ENCODE data around the gene ENTPD8.

Gene ENTPD8

DNA sequence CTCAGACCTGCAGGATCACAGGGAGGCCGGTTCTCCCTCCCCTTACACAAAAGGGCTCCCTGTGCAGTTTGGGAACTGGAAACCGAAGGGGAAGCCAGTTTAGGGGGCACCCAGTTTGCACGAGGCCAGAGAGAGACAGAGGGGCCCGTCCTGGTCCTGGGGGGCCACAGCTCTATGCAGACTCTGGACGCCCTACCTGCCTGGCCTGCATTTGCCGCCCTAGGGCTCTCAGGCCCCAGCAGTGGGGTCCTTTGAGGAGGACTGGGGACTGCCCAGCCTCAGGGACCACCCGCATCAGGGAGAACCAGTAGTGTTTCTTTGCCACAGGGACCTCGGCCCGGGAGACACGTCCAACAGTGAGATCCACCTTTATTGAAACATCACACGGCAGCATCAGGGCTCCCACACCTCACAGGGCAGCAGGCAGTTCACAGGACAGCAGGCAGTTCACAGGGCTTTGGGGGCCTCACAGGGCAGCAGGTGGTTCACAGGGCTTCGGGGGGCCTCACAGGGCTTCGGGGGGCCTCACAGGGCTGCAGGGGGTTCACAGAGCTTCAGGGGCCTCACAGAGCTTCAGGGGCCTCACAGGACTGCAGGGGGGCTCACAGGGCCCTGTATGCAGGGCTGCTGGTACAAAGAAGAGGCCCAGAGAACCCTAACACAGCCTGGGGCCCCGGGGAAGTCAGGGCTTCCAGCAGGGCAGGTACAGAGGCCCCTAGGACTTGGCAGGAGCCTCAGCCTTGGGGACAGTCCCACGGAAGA, 18.6 kb upstream of the ENTPD8 start:
- TF ChIP-seq NFIC (IDR thresholded peaks at IDR 0.05) (no peak), EP300 (IDR thresholded peaks at IDR 0.05; ENCODE audit: borderline replicate concordance) (no peak), TEAD4 (IDR thresholded peaks at IDR 0.05) (no peak), EGR1 (IDR thresholded peaks at IDR 0.05) (no peak), ZBTB7A (IDR thresholded peaks at IDR 0.05; ENCODE audit: low read depth) (no peak), FOXM1 (IDR thresholded peaks at IDR 0.05; ENCODE audit: borderline replicate concordance, low read depth) (no peak), YY1 (IDR thresholded peaks at IDR 0.05; ENCODE audit: low read depth) (no peak), CREB1 (IDR thresholded peaks at IDR 0.05; ENCODE audit: low read depth) (no peak), TAF1 (IDR thresholded peaks at IDR 0.05; ENCODE audit: low read depth) (no peak), CEBPB (IDR thresholded peaks at IDR 0.05) (no peak), RAD21 (IDR thresholded peaks at IDR 0.05; ENCODE audit: low read depth) (no peak), TCF12 (IDR thresholded peaks at IDR 0.05; ENCODE audit: low read depth) (no peak)
- TF ChIP-seq, protein P1, sequence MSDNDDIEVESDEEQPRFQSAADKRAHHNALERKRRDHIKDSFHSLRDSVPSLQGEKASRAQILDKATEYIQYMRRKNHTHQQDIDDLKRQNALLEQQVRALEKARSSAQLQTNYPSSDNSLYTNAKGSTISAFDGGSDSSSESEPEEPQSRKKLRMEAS (IDR thresholded peaks at IDR 0.05) = no peak
- TF ChIP-seq, protein P2, sequence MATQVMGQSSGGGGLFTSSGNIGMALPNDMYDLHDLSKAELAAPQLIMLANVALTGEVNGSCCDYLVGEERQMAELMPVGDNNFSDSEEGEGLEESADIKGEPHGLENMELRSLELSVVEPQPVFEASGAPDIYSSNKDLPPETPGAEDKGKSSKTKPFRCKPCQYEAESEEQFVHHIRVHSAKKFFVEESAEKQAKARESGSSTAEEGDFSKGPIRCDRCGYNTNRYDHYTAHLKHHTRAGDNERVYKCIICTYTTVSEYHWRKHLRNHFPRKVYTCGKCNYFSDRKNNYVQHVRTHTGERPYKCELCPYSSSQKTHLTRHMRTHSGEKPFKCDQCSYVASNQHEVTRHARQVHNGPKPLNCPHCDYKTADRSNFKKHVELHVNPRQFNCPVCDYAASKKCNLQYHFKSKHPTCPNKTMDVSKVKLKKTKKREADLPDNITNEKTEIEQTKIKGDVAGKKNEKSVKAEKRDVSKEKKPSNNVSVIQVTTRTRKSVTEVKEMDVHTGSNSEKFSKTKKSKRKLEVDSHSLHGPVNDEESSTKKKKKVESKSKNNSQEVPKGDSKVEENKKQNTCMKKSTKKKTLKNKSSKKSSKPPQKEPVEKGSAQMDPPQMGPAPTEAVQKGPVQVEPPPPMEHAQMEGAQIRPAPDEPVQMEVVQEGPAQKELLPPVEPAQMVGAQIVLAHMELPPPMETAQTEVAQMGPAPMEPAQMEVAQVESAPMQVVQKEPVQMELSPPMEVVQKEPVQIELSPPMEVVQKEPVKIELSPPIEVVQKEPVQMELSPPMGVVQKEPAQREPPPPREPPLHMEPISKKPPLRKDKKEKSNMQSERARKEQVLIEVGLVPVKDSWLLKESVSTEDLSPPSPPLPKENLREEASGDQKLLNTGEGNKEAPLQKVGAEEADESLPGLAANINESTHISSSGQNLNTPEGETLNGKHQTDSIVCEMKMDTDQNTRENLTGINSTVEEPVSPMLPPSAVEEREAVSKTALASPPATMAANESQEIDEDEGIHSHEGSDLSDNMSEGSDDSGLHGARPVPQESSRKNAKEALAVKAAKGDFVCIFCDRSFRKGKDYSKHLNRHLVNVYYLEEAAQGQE (IDR thresholded peaks at IDR 0.05; ENCODE audit: low read depth) = no peak
- TF ChIP-seq, protein P3, sequence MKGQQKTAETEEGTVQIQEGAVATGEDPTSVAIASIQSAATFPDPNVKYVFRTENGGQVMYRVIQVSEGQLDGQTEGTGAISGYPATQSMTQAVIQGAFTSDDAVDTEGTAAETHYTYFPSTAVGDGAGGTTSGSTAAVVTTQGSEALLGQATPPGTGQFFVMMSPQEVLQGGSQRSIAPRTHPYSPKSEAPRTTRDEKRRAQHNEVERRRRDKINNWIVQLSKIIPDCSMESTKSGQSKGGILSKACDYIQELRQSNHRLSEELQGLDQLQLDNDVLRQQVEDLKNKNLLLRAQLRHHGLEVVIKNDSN (IDR thresholded peaks at IDR 0.05) = no peak

DNA sequence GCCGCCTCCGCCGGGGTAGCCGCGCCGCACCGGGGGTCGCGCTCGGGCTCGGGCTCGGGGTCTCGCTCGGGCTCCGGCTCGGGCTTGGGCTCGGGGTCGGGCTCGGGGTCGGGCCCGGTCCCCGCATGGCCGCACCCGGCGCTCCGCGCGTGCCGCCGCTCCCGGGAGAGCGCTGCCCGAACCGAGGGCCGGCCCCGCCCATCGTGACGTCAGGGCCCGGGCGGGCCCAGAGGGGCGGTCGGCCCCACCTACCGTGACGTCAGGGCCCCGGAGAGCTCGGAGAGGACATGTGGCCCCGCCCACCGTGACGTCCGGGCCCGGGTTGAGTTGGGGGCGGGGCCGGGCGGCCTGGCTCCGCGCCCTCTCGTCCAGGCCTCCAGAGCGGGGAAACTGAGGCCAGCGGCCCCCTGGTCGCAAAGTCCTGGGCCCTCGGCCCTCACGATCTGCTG, 18.0 kb upstream of the ENTPD8 start, which contains the start of gene NSMF:
NSMF (minus strand) TSS at position 183 of the 449 bp plus-strand sequence. CDS start 232 bp downstream, outside the sequence.
- TF ChIP-seq, protein P1 (IDR thresholded peaks at IDR 0.05) = peak; percentile 38; the same call in 1 of the 2 replicates
- peak; percentile 63; the same call in 1 of the 2 replicates for TF ChIP-seq CREB1 (IDR thresholded peaks at IDR 0.05; ENCODE audit: low read depth)
- TF ChIP-seq ZBTB7A (IDR thresholded peaks at IDR 0.05; ENCODE audit: low read depth) = no peak
- TF ChIP-seq TAF1 (IDR thresholded peaks at IDR 0.05; ENCODE audit: low read depth) = peak; percentile 23; the same call in 1 of the 2 replicates
- TF ChIP-seq TCF12 (IDR thresholded peaks at IDR 0.05; ENCODE audit: low read depth) = no peak
- TF ChIP-seq TEAD4 (IDR thresholded peaks at IDR 0.05) = no peak
- no peak for TF ChIP-seq EGR1 (IDR thresholded peaks at IDR 0.05)
- TF ChIP-seq, protein P3 (IDR thresholded peaks at IDR 0.05) = peak; percentile 51
- no peak for TF ChIP-seq EP300 (IDR thresholded peaks at IDR 0.05; ENCODE audit: borderline replicate concordance)
- no peak for TF ChIP-seq RAD21 (IDR thresholded peaks at IDR 0.05; ENCODE audit: low read depth)
- no peak for TF ChIP-seq FOXM1 (IDR thresholded peaks at IDR 0.05; ENCODE audit: borderline replicate concordance, low read depth)
- TF ChIP-seq, protein P2 (IDR thresholded peaks at IDR 0.05; ENCODE audit: low read depth) = no peak
- no peak for TF ChIP-seq YY1 (IDR thresholded peaks at IDR 0.05; ENCODE audit: low read depth)
- peak; percentile 37; the same call in 1 of the 2 replicates for TF ChIP-seq NFIC (IDR thresholded peaks at IDR 0.05)
- TF ChIP-seq CEBPB (IDR thresholded peaks at IDR 0.05) = no peak

DNA sequence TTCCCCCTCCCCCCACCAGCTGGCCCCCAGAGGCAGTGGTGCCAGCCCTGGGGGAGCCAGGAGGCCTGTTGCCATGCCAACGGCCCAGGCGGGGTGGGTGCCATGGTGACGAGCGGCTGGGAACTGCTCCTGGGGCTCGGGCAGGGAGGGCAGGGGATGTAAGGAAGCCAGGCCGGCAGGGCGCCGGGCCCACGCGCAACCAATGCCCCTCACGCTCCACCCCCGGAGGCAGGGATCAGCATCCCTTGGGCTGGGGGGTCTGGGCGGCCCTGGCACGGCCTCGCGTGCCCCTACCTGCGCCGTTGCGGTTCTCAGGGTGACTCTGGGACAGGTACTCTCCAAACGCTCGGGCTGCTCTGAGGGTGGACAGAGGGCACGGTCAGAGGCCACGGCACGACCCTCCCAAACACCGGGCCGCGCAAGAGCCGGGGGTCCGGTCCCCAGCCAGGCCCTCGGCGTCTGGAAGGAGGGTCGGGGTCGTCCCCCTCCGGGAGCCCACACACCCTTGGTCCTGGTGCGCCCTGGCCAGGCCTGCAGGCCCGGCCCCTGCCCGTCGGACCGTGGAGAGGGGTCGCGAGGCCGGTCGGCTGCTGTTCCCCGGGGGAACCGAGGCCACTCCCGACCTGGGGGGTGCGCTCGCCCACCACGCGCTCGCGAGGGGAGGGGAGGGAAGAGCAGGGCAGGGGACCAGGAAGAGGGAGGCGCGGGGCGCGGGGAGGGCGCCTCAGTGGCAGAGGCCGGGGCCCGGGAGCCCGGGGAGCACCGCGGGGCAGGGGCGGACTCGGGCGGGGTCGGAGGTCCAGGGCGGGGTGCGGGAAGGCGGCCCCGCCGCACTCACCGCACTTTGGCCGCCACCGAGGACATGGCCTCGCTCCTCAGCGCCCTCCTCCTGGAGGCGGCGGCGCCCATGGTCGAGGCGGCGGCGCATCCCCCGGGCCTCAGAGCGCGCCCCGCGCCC, 17.3 kb upstream of the ENTPD8 start:
- TF ChIP-seq FOXM1 (IDR thresholded peaks at IDR 0.05; ENCODE audit: borderline replicate concordance, low read depth) (no peak), EGR1 (IDR thresholded peaks at IDR 0.05) (0 out of 2 replicates have a peak, but pooled peaks have one; percentile 7), YY1 (IDR thresholded peaks at IDR 0.05; ENCODE audit: low read depth) (no peak), ZBTB7A (IDR thresholded peaks at IDR 0.05; ENCODE audit: low read depth) (peak; percentile 82; the same call in 1 of the 2 replicates), RAD21 (IDR thresholded peaks at IDR 0.05; ENCODE audit: low read depth) (no peak)

DNA sequence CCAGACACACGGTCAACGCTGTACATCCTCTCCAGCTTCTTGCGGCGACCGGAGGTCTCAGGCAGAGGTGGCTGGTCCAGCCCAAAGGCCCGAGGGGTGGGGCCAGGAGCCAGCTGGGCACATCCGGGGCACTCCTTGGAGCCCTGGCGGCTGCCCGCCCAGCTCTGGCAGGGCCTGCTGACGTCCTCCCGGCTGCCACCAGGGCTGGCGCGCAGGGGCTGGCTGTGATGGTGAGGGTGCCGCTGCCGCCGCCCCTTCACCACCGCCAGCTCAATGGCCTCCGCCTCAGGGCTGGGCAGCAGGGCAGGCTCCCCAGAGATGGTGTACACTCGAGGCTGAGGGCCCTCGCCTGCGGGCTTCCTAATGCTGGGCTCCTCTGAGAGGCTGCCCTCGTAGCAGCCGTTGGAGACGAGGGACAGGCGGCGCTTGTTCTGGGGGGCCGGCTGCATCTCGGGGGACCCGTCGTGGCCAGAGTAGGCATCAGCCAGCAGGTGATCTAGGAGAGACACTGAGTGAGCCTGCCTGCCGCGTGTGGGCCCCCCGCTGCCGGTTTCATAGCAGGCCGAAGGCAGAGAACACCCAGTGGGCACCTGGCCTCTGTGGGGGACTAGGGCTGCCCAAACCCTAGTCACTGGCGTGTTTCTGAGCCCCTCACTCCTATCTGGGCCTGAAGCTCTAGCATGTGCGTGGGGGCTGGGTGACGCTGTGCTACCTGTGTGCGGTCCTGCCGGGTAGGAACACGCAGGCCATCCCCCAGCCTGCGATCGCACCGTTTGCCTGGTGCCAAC, 16.4 kb upstream of the ENTPD8 start:
- TF ChIP-seq CREB1 (IDR thresholded peaks at IDR 0.05; ENCODE audit: low read depth) (no peak), RAD21 (IDR thresholded peaks at IDR 0.05; ENCODE audit: low read depth) (no peak), CEBPB (IDR thresholded peaks at IDR 0.05) (no peak), TAF1 (IDR thresholded peaks at IDR 0.05; ENCODE audit: low read depth) (no peak), TEAD4 (IDR thresholded peaks at IDR 0.05) (no peak), TCF12 (IDR thresholded peaks at IDR 0.05; ENCODE audit: low read depth) (no peak), FOXM1 (IDR thresholded peaks at IDR 0.05; ENCODE audit: borderline replicate concordance, low read depth) (no peak), EGR1 (IDR thresholded peaks at IDR 0.05) (no peak), EP300 (IDR thresholded peaks at IDR 0.05; ENCODE audit: borderline replicate concordance) (no peak), ZBTB7A (IDR thresholded peaks at IDR 0.05; ENCODE audit: low read depth) (no peak), NFIC (IDR thresholded peaks at IDR 0.05) (no peak), YY1 (IDR thresholded peaks at IDR 0.05; ENCODE audit: low read depth) (no peak)
- TF ChIP-seq, protein P3 (IDR thresholded peaks at IDR 0.05) = no peak
- TF ChIP-seq, protein P1 (IDR thresholded peaks at IDR 0.05) = no peak
- TF ChIP-seq, protein P2 (IDR thresholded peaks at IDR 0.05; ENCODE audit: low read depth) = no peak

Measured in Ishikawa (cell line).